Measurements from ENCODE around the gene SLC39A6.
A peak's percentile ranks its signal among the peaks of the same experiment; 100 is the strongest.
"Not testable (repeated sequence)": the region's sequence is repeated elsewhere in the genome, so short reads cannot be mapped to it uniquely, and the experiment has no call there.

Gene SLC39A6

DNA sequence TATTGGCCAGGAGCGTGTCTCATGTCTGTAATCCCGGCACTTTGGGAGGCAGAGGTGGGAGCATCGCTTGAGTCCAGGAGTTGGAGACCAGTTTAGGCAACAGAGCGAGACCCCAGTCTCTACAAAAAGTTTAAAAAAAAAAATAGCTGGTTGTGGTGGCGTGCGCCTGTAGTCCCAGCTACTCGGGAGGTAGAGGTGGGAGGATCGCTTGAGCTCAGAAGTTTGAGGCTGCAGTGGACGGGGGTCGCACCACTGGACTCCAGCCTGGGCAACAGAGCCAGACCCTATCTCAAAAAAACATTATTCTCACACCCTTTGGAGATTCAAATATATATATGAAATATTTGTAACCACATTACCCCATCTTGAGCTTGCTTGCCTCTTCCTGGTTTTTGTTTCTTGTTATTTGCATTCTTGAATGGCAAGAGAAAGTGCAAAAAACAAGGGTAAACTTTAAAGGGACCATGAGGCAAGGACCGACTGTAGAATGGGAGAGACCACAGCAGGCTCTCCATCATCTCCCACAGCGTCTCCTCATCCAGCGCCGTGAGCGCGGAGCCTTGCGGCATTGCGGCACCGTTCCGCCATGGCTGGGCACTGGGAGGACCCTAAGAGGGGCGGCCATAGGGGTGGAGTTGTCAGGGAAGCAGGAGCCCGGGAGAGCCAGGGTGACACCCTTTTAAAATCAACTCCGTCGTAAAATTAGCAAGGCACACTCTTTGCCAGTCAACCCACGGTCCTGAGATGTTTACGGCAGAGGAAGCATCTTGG lies 1.9 kb upstream of the SLC39A6 start:
- Histone ChIP-seq H3K36me3 (ENCODE audit: insufficient read depth, low read length) (peaks cover 29% of the 10 kb centered on the region), H3K9me3 (ENCODE audit: low read depth, low read length) (no peaks in the 10 kb centered on the region), H3K4me3 (peak overlapping the region; percentile 98), H3K27ac (no peak overlapping the region), H3K9ac (ENCODE audit: insufficient read length) (peak overlapping the region; percentile 99)
- TF ChIP-seq FOXP2 (optimal IDR thresholded peaks at IDR 0.05; ENCODE audit: control extremely low read depth, extremely low read length, insufficient read depth) (no peak), POLR2AphosphoS5 (IDR thresholded peaks at IDR 0.05; ENCODE audit: borderline replicate concordance, low read depth, low read length) (no peak), EZH2 (IDR thresholded peaks at IDR 0.05) (no peak)
- DNase-seq (ENCODE audit: low read depth, low spot score), result no peak

GRCh38 chr18:36130039-36130831 lies 1.1 kb upstream of the SLC39A6 start:
- Histone ChIP-seq H3K36me3 (ENCODE audit: insufficient read depth, low read length) (peaks cover 24% of the 10 kb centered on the region), H3K4me3 (peak overlapping the region; percentile 98), H3K27ac (no peak overlapping the region), H3K9ac (ENCODE audit: insufficient read length) (peak overlapping the region; percentile 99), H3K9me3 (ENCODE audit: low read depth, low read length) (no peaks in the 10 kb centered on the region)
- DNase-seq (ENCODE audit: low read depth, low spot score), result no peak
- TF ChIP-seq FOXP2 (optimal IDR thresholded peaks at IDR 0.05; ENCODE audit: control extremely low read depth, extremely low read length, insufficient read depth) (no peak), EZH2 (IDR thresholded peaks at IDR 0.05) (no peak), POLR2AphosphoS5 (IDR thresholded peaks at IDR 0.05; ENCODE audit: borderline replicate concordance, low read depth, low read length) (no peak)

- H3K27ac ChIP-seq, result no peak overlapping the region
- peak overlapping the region; percentile 99 for H3K9ac ChIP-seq (ENCODE audit: insufficient read length)
- peak overlapping the region; percentile 98 for H3K4me3 ChIP-seq
- no peak for DNase-seq (ENCODE audit: low read depth, low spot score)
- TF ChIP-seq FOXP2 (optimal IDR thresholded peaks at IDR 0.05; ENCODE audit: control extremely low read depth, extremely low read length, insufficient read depth) (no peak), POLR2AphosphoS5 (IDR thresholded peaks at IDR 0.05; ENCODE audit: borderline replicate concordance, low read depth, low read length) (peak; percentile 66; the same call in 1 of the 2 replicates)
- peaks cover 24% of the 10 kb centered on the region for H3K36me3 ChIP-seq (ENCODE audit: insufficient read depth, low read length)
- no peaks in the 10 kb centered on the region for H3K9me3 ChIP-seq (ENCODE audit: low read depth, low read length)
Observed at GRCh38 chr18:36128907-36129299, 237 bp downstream of the SLC39A6 start.

- no peak overlapping the region for H3K27ac ChIP-seq
- H3K9ac ChIP-seq (ENCODE audit: insufficient read length), result peak overlapping the region; percentile 99
- peaks cover 27% of the 10 kb centered on the region for H3K36me3 ChIP-seq (ENCODE audit: insufficient read depth, low read length)
- DNase-seq (ENCODE audit: low read depth, low spot score), result no peak
- TF ChIP-seq FOXP2 (optimal IDR thresholded peaks at IDR 0.05; ENCODE audit: control extremely low read depth, extremely low read length, insufficient read depth), result no peak
- no peak for TF ChIP-seq EZH2 (IDR thresholded peaks at IDR 0.05)
- TF ChIP-seq POLR2AphosphoS5 (IDR thresholded peaks at IDR 0.05; ENCODE audit: borderline replicate concordance, low read depth, low read length), result no peak
- peak overlapping the region; percentile 98 for H3K4me3 ChIP-seq
- no peaks in the 10 kb centered on the region for H3K9me3 ChIP-seq (ENCODE audit: low read depth, low read length)
Observed at GRCh38 chr18:36128530-36128870, 640 bp downstream of the SLC39A6 start.

DNA sequence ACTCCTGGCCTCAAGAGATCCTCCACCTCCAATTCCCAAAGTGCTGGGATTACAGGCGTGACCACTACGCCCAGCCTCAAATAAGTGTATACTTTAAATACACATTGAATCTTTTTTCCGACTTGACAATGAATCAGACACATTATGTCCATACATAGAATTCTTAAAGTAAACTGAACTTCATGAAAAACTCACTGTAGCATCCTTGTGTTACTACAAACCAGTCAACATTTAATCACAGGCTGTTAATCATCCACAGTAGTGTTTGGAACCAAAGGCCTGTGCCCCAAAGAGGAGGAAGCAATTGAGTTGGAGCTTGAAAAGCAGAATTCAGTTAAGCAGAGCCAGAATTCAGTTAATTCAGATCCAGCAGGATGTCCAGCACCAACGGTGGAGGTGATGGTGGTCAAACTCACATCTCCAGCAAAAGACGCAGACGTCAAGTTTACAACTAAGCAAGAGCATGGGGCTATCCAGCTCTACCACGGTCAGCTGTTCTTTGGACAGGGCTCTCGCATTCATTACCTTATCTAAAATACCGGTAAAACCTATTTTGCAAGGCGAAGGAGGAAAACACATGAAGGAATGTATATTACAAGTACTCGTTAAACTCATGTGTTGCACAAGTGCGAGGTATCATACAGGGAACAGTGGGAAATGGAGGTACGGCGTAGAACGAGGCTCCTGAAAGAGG lies 1.2 kb downstream of the SLC39A6 start:
- Histone ChIP-seq H3K4me3 (peak overlapping the region; percentile 98), H3K9me3 (ENCODE audit: low read depth, low read length) (no peaks in the 10 kb centered on the region), H3K9ac (ENCODE audit: insufficient read length) (peak overlapping the region; percentile 99), H3K36me3 (ENCODE audit: insufficient read depth, low read length) (peaks cover 32% of the 10 kb centered on the region), H3K27ac (no peak overlapping the region)
- no peak for DNase-seq (ENCODE audit: low read depth, low spot score)
- no peak for TF ChIP-seq FOXP2 (optimal IDR thresholded peaks at IDR 0.05; ENCODE audit: control extremely low read depth, extremely low read length, insufficient read depth)
- TF ChIP-seq EZH2 (IDR thresholded peaks at IDR 0.05), result no peak
- TF ChIP-seq POLR2AphosphoS5 (IDR thresholded peaks at IDR 0.05; ENCODE audit: borderline replicate concordance, low read depth, low read length), result no peak

- TF ChIP-seq POLR2AphosphoS5 (IDR thresholded peaks at IDR 0.05; ENCODE audit: borderline replicate concordance, low read depth, low read length), result no peak
- no peak for TF ChIP-seq EZH2 (IDR thresholded peaks at IDR 0.05)
- TF ChIP-seq FOXP2 (optimal IDR thresholded peaks at IDR 0.05; ENCODE audit: control extremely low read depth, extremely low read length, insufficient read depth), result no peak
- peaks cover 42% of the 10 kb centered on the region for H3K36me3 ChIP-seq (ENCODE audit: insufficient read depth, low read length)
- H3K4me3 ChIP-seq, result no peak overlapping the region
- no peak overlapping the region for H3K9ac ChIP-seq (ENCODE audit: insufficient read length)
- DNase-seq (ENCODE audit: low read depth, low spot score), result no peak
- H3K27ac ChIP-seq, result no peak overlapping the region
- no peaks in the 10 kb centered on the region for H3K9me3 ChIP-seq (ENCODE audit: low read depth, low read length)
Observed at GRCh38 chr18:36126668-36127067, 2.5 kb downstream of the SLC39A6 start.

- no peak for DNase-seq (ENCODE audit: low read depth, low spot score)
- H3K4me3 ChIP-seq, result no peak overlapping the region
- no peak for TF ChIP-seq POLR2AphosphoS5 (IDR thresholded peaks at IDR 0.05; ENCODE audit: borderline replicate concordance, low read depth, low read length)
- TF ChIP-seq FOXP2 (optimal IDR thresholded peaks at IDR 0.05; ENCODE audit: control extremely low read depth, extremely low read length, insufficient read depth), result no peak
- TF ChIP-seq EZH2 (IDR thresholded peaks at IDR 0.05), result no peak
- no peak overlapping the region for H3K9ac ChIP-seq (ENCODE audit: insufficient read length)
- no peaks in the 10 kb centered on the region for H3K9me3 ChIP-seq (ENCODE audit: low read depth, low read length)
- H3K36me3 ChIP-seq (ENCODE audit: insufficient read depth, low read length), result peaks cover 51% of the 10 kb centered on the region
- no peak overlapping the region for H3K27ac ChIP-seq
Observed at GRCh38 chr18:36124841-36125240, 4.3 kb downstream of the SLC39A6 start.

- Histone ChIP-seq H3K9me3 (ENCODE audit: low read depth, low read length) (no peaks in the 10 kb centered on the region), H3K4me3 (no peak overlapping the region), H3K27ac (no peak overlapping the region), H3K9ac (ENCODE audit: insufficient read length) (no peak overlapping the region), H3K36me3 (ENCODE audit: insufficient read depth, low read length) (peaks cover 54% of the 10 kb centered on the region)
- no peak for DNase-seq (ENCODE audit: low read depth, low spot score)
- TF ChIP-seq POLR2AphosphoS5 (IDR thresholded peaks at IDR 0.05; ENCODE audit: borderline replicate concordance, low read depth, low read length) (no peak), FOXP2 (optimal IDR thresholded peaks at IDR 0.05; ENCODE audit: control extremely low read depth, extremely low read length, insufficient read depth) (no peak), EZH2 (IDR thresholded peaks at IDR 0.05) (no peak)
Observed at GRCh38 chr18:36120297-36120696, 8.8 kb downstream of the SLC39A6 start.

DNA sequence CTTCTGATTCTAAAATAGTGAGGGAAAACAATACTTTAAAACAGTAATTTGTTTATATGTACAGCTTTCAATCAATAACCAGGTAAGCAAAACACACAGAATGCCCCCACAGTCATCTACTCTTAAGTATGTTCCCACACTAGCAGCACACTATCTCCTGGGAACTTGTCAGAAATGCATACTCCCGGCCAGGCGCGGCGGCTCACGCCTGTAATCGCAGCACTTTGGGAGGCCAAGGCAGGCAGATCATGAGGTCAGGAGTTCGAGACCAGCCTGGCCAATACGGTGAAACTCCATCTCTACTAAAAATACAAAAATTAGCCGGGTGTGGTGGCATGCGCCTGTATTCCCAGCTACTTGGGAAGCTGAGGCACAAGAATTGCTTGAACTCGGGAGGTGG lies 12.4 kb downstream of the SLC39A6 start:
- H3K9ac ChIP-seq (ENCODE audit: insufficient read length); H3K9me3 ChIP-seq (ENCODE audit: low read depth, low read length); H3K27ac ChIP-seq; DNase-seq (ENCODE audit: low read depth, low spot score); H3K4me3 ChIP-seq: not testable (repeated sequence)
- peaks cover 48% of the 10 kb centered on the region for H3K36me3 ChIP-seq (ENCODE audit: insufficient read depth, low read length)

Data from SK-N-MC (cell line).